Effector memory CD8-positive, alpha-beta T cell (primary cell): ENCODE data around the gene TRIP4.

Experiments
- ATAC-seq: fragments of 150-1000 bp; cut with Tn5 transposase; replicated peaks from 2 replicates; pipeline ENCODE4 v1.10.0; 2021; ENCODE audit warnings: mild to moderate bottlenecking, moderate library complexity
- DNase-seq, 3 experiments: peaks; one replicate each; pipeline ENCODE4 v3.0.0; 2021
- H3K27ac Mint-ChIP-seq, 2 donors: one replicate each; pipeline ENCODE4 v1.8.0; 2022; ENCODE audit warnings: mild to moderate bottlenecking in 2 of 2, mixed read lengths in 2 of 2, moderate library complexity in 2 of 2
- H3K27me3 Mint-ChIP-seq, 2 donors: one replicate each; pipeline ENCODE4 v1.8.0; 2022; ENCODE audit warnings: mixed read lengths in 2 of 2
- H3K36me3 Mint-ChIP-seq: one replicate; pipeline ENCODE4 v1.8.0; 2022; ENCODE audit warnings: mild to moderate bottlenecking, moderate library complexity, mixed read lengths; ENCODE audit not compliant: insufficient read depth
- H3K4me1 Mint-ChIP-seq, 2 donors: one replicate each; pipeline ENCODE4 v1.8.0; 2022; ENCODE audit warnings: low read depth in 2 of 2, mixed read lengths in 2 of 2
- H3K4me3 Mint-ChIP-seq, 2 donors: one replicate each; pipeline ENCODE4 v1.8.0; 2022; ENCODE audit warnings: mild to moderate bottlenecking in 2 of 2, mixed read lengths in 2 of 2, moderate library complexity in 2 of 2
- H3K9me3 Mint-ChIP-seq, 2 donors: one replicate each; pipeline ENCODE4 v1.8.0; 2022; ENCODE audit warnings: mixed read lengths in 2 of 2

Gene TRIP4

DNA sequence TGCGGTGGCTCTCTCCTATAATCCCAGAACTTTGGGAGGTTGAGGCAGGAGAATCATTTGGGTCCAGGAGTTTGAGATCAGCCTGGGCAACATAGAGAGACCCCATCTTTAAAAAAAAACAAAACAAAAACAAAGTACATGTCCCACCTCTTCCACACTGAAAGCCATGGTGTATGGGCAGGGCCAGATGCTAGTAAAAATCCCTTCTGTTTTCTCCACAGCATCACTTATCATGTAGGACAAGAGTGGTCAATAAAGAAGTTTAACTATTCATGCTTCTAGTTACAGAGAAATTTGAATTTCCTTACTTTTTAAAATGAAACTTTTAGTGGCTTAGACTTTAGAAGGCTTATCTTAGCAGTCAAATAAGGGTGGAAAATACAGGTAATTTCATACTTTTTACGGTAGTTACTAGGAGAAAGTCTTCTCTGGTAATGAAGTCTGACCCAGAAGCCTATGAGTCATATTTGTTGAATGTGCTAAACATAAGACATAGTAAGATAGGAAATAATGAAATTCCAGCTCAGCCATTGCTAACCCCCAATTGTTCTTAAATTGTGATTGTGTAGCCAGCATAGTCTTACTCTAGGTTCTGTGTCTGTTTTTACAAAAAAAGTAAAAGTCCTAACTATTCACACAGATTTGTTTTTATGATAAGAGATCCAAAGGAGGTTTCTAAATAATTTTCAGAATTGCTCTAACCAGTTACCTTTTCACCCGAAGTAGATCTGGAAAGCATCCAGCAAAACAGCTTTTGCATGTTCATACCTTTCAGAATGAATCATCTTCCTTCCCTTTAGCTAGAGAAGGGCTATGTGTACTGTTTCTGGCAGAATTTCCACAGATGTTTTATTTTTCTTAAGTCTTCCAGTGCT lies 56.3 kb downstream of the TRIP4 start:
- Mint-ChIP-seq H3K36me3 (peaks cover 30% of the 10 kb centered on the region), H3K9me3 (no peaks in the 10 kb centered on the region), H3K27me3 (no peaks in the 10 kb centered on the region), H3K4me1 (peaks cover 21 to 34% of the 10 kb centered on the region in 2 donors), H3K4me3 (peak overlapping the region in 1 of 2 donors; percentile 28), H3K27ac (peak overlapping the region; percentile 1 to 3)
- DNase-seq (no peak), ATAC-seq (no peak)

GRCh38 chr15:64444836-64445235 lies 57.2 kb downstream of the TRIP4 start:
- H3K36me3 Mint-ChIP-seq, result peaks cover 30% of the 10 kb centered on the region
- H3K4me3 Mint-ChIP-seq, result peak overlapping the region in 1 of 2 donors; percentile 28
- no peaks in the 10 kb centered on the region for H3K9me3 Mint-ChIP-seq
- no peaks in the 10 kb centered on the region for H3K27me3 Mint-ChIP-seq
- H3K27ac Mint-ChIP-seq, result peak overlapping the region; percentile 1 to 3
- peaks cover 21 to 34% of the 10 kb centered on the region in 2 donors for H3K4me1 Mint-ChIP-seq
- ATAC-seq (no peak), DNase-seq (no peak)

DNA sequence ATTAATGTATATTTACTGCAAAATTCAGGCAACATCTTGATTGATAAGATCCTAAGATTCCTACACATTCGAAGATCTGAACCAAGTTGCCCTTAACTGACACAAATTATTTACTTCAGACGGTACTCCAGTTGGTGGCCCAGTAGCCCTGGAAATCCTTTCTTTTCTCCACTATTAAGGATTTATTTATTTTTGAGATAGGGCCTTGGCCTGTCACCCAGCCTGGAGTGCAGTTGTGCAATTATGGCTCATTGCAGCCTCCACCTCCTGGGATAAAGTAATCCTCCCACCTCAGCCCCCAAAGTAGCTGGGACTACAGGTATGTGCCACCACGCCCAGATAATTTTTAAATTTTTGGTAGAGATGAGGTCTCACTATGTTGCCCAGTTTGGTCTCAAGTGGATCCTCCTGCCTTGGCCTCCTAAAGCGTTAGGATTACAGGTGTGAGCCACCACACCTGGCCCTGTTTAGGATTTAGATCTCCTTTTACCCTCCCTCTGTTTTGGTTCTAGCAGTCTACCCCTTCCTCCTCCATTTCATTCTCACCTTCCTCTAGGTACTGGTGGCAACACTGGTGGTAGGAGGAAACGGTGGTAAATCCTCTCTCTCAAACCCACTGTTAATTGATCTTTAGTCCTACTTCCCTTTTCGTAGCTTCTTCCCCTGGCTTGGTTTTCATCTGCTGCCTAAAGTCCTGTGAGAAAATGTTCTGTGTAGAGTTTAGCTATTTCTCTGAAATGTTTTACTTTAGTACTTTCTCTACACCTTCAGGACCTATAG lies 60.1 kb downstream of the TRIP4 start:
- H3K27me3 Mint-ChIP-seq, result no peaks in the 10 kb centered on the region
- H3K36me3 Mint-ChIP-seq, result peaks cover 31% of the 10 kb centered on the region
- ATAC-seq, result no peak
- no peak overlapping the region for H3K4me3 Mint-ChIP-seq
- H3K9me3 Mint-ChIP-seq, result no peaks in the 10 kb centered on the region
- H3K27ac Mint-ChIP-seq, result peak overlapping the region in 1 of 2 donors; percentile 36
- no peak for DNase-seq
- H3K4me1 Mint-ChIP-seq, result peaks cover 21 to 25% of the 10 kb centered on the region in 2 donors

DNA sequence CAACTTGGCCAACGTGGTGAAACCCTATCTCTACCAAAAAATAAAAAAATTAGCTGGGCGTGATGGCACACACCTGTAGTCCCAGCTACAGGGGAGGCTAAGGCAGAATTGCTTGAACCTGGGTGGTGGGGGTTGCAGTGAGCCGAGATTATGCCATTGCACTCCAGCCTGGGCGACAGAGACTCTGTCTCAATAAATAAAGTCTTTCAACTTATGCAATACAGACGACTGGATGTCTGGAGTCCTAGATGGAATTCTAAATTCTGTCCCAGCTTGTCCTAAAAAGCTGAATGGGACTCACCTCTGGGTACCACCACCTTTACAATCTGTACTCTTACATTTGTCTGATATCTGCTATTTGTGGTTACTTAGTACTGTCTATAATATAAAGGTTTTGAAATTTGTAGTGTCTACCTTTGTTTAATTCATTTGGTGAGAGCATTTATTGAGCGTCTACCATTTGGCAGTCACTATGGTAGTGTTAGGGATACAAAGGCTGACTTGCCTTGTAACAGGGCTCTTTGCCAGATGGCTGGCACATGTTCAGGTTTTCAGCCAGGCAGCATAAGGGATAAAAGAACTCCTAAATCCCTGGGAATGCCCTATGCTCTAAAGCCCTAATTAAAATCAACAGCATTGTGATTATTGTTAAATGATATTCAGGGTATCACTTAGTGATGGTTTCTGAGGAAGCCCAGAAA lies 65.5 kb downstream of the TRIP4 start:
- no peak for ATAC-seq
- Mint-ChIP-seq H3K36me3 (peaks cover 7% of the 10 kb centered on the region), H3K27ac (no peak overlapping the region), H3K4me3 (no peak overlapping the region), H3K27me3 (no peaks in the 10 kb centered on the region), H3K4me1 (peaks cover 3 to 7% of the 10 kb centered on the region in 2 donors), H3K9me3 (no peaks in the 10 kb centered on the region)
- DNase-seq, result no peak

DNA sequence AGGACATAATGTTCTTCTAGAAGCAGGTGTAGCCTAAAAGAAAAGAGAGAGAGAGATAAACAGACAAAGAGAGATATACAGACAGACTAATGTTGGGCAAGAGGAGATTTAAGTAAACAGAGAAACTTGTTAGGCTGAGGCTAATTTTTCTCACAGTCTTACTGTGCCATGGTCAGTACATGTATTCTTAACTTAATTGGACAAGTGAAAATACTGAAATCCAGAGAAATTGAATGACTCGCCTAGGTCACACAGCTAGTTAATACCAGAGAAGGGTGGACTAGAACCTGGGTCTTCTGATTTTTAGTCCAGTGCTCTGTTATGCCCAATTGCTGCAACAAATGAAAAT lies 66.0 kb downstream of the TRIP4 start:
- Mint-ChIP-seq H3K27me3 (no peaks in the 10 kb centered on the region), H3K36me3 (peaks cover 7% of the 10 kb centered on the region), H3K4me1 (peaks cover 0 to 6% of the 10 kb centered on the region in 2 donors), H3K4me3 (no peak overlapping the region), H3K27ac (no peak overlapping the region), H3K9me3 (no peaks in the 10 kb centered on the region)
- ATAC-seq (no peak), DNase-seq (no peak)

- Mint-ChIP-seq H3K4me1 (peaks cover 0 to 6% of the 10 kb centered on the region in 2 donors), H3K36me3 (peaks cover 7% of the 10 kb centered on the region), H3K9me3 (no peaks in the 10 kb centered on the region), H3K27me3 (no peaks in the 10 kb centered on the region), H3K4me3 (no peak overlapping the region), H3K27ac (no peak overlapping the region)
- DNase-seq (no peak), ATAC-seq (no peak)
These were observed 66.6 kb downstream of the TRIP4 start for GRCh38 chr15:64454282-64454681.

GRCh38 chr15:64455961-64456371 lies 68.3 kb downstream of the TRIP4 start:
- ATAC-seq (no peak), DNase-seq (no peak)
- Mint-ChIP-seq H3K4me1 (peaks cover 9 to 11% of the 10 kb centered on the region in 2 donors), H3K36me3 (peaks cover 5% of the 10 kb centered on the region), H3K4me3 (no peak overlapping the region), H3K27ac (peak overlapping the region; percentile 67 to 83), H3K9me3 (no peaks in the 10 kb centered on the region), H3K27me3 (no peaks in the 10 kb centered on the region)

DNA sequence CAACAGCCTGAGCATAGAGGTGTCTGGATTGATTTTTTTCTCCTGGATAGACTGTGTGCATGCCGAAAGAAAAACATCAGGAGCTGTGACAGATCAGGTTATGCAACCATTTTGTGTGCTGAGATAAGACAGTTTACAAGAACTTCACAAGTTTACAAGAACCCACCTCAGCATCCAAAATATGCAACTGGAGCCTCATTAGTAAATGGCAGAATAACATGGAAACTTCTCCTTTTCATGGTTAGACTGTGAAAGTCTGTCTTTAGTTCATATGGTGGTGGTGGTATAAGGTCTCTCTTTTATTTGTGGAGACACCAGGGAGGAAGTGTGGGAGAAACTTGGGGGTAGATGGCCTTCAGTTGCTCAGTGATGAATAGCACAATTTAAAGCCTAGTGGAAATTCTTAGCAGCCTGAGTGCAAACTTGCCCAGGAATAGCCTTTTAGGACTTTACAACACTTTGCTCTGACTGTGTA lies 69.0 kb downstream of the TRIP4 start:
- Mint-ChIP-seq H3K4me1 (peaks cover 16 to 19% of the 10 kb centered on the region in 2 donors), H3K36me3 (peaks cover 8% of the 10 kb centered on the region), H3K9me3 (no peaks in the 10 kb centered on the region), H3K4me3 (no peak overlapping the region), H3K27me3 (no peaks in the 10 kb centered on the region), H3K27ac (peak overlapping the region; percentile 67 to 83)
- ATAC-seq (no peak), DNase-seq (no peak)

- peaks cover 25 to 40% of the 10 kb centered on the region in 2 donors for H3K4me1 Mint-ChIP-seq
- peak overlapping the region; percentile 77 to 90 for H3K27ac Mint-ChIP-seq
- peaks cover 8% of the 10 kb centered on the region for H3K36me3 Mint-ChIP-seq
These were observed 71.6 kb downstream of the TRIP4 start for GRCh38 chr15:64459066-64459781.

DNA sequence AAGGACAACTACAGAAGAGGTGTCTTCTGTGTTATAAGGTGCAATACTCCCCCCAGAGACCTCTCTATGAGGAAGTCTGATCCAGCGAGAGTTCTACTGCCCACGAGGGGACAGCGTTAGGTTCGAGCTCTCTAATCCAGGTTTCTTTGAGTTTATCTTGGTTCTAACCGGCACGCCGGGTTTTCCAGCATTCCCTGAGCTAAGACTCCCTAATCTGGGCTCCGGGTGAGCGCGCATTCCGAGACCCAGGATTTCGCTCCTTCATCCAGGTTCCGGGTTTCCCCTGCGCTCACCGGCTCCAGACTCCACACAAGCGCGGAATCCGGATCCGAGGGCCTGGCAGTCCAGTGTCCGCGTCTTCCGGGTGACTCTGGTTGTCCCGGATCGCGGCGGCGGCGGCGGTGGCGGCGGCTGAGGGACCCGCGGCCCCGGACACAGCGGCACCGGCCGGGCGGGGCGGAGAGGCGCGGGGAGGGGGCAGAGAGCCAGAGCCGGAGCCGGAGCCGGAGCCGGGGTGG lies 72.6 kb downstream of the TRIP4 start, which contains the start of gene ZNF609:
Gene ZNF609, plus strand, starts transcription at position 373 of the 518 bp plus-strand sequence. CDS start 38,842 bp downstream, outside the sequence.
- Mint-ChIP-seq H3K27ac (peak within 1 kb of the TSS; percentile 77 to 90), H3K4me3 (peak within 1 kb of the TSS; percentile 92 to 94), H3K36me3 (peaks cover 8% of the 10 kb centered on the region), H3K9me3 (no peaks in the 10 kb centered on the region), H3K4me1 (peaks cover 32 to 49% of the 10 kb centered on the region in 2 donors), H3K27me3 (no peaks in the 10 kb centered on the region)
- ATAC-seq (peak; percentile 81), DNase-seq (peak; percentile 90 to 95 (median 90))

More at GRCh38 chr15:64459066-64459781, 71.6 kb downstream of the TRIP4 start:
- DNase-seq (no peak), ATAC-seq (no peak)
- H3K27me3 Mint-ChIP-seq, result no peaks in the 10 kb centered on the region
- H3K4me3 Mint-ChIP-seq, result peak overlapping the region; percentile 92 to 94
- H3K9me3 Mint-ChIP-seq, result no peaks in the 10 kb centered on the region

GRCh38 chr15:64460724-64461720 lies 73.4 kb downstream of the TRIP4 start:
- no peaks in the 10 kb centered on the region for H3K9me3 Mint-ChIP-seq
- H3K27me3 Mint-ChIP-seq, result no peaks in the 10 kb centered on the region
- H3K4me3 Mint-ChIP-seq, result peak overlapping the region; percentile 92 to 94
- H3K27ac Mint-ChIP-seq, result peak overlapping the region; percentile 77 to 89
- DNase-seq, result peak in 2 of 3 experiments; percentile 13 to 18
- H3K36me3 Mint-ChIP-seq, result peaks cover 5% of the 10 kb centered on the region
- ATAC-seq, result peak; percentile 40
- H3K4me1 Mint-ChIP-seq, result peaks cover 32 to 49% of the 10 kb centered on the region in 2 donors
